MCF 10A (cell line): ENCODE measurements around the gene TTC19. TPM values are rescaled to one million over a fixed set of nuclear protein-coding genes. Genes with fewer than 3 reads are reported as not detected.

Experiments
- BruUV-seq: library from RNA; stranded (reverse); fragments of 400-500 nt; replicated peaks from 2 replicates; lab custom pipeline; 2021; lab: Mats Ljungman, UMichigan
- CTCF ChIA-PET: fragments of 300-600 bp; sonication (Branson Sonifier 250); formaldehyde crosslinking; extraction: SDS; loops from one replicate; lab custom pipeline; 2021; ENCODE audit warnings: antibody characterized with exemption, inconsistent platforms; lab: Yijun Ruan, JAX
- POLR2A ChIA-PET: fragments of 300-600, 350-650 bp; sonication (Branson Sonifier 250); formaldehyde crosslinking; extraction: SDS; loops from one replicate; lab custom pipeline; 2020; ENCODE audit warnings: antibody characterized with exemption, inconsistent platforms; lab: Yijun Ruan, JAX
- DNase-seq: peaks from one replicate; pipeline ENCODE4 v3.0.0-alpha.2; 2018; ENCODE audit not compliant: unreplicated experiment
- H3K27ac Mint-ChIP-seq: one replicate; pipeline ENCODE4 v1.8.0; 2022; ENCODE audit warnings: mild to moderate bottlenecking, low read depth, mixed read lengths; ENCODE audit not compliant: unreplicated experiment
- H3K27me3 Mint-ChIP-seq: one replicate; pipeline ENCODE4 v1.8.0; 2022; ENCODE audit warnings: mixed read lengths; ENCODE audit not compliant: insufficient read depth, unreplicated experiment
- H3K36me3 Mint-ChIP-seq: one replicate; pipeline ENCODE4 v1.8.0; 2022; ENCODE audit warnings: mild to moderate bottlenecking, moderate library complexity, mixed read lengths; ENCODE audit not compliant: insufficient read depth, unreplicated experiment
- H3K4me1 Mint-ChIP-seq: one replicate; pipeline ENCODE4 v1.8.0; 2022; ENCODE audit warnings: mixed read lengths; ENCODE audit not compliant: insufficient read depth, unreplicated experiment
- H3K4me3 Mint-ChIP-seq: one replicate; pipeline ENCODE4 v1.8.0; 2022; ENCODE audit warnings: mild to moderate bottlenecking, moderate library complexity, mixed read lengths; ENCODE audit not compliant: unreplicated experiment
- H3K9me3 Mint-ChIP-seq: one replicate; pipeline ENCODE4 v1.8.0; 2022; ENCODE audit warnings: mixed read lengths; ENCODE audit not compliant: unreplicated experiment
- intact Hi-C: fragments of 100-400 bp; cut with micrococcal nuclease; formaldehyde crosslinking; loops from 2 replicates; pipeline ENCODE4 v1.14.1; 2022
- total RNA-seq: library from RNA; stranded (reverse); gene quantifications from 2 replicates; pipeline ENCODE4 v1.2.3, GENCODE V29; 2022
- TF ChIP-seq, protein P1 (sequence below): fragments of 200-600 bp; IDR thresholded peaks from one replicate; pipeline ENCODE4 v1.8.0; 2022; ENCODE audit warnings: antibody characterized with exemption, mild to moderate bottlenecking; ENCODE audit not compliant: unreplicated experiment

The TTC19 gene
- total RNA-seq, 1 experiment from 2014 or later: 46.7 TPM

DNA sequence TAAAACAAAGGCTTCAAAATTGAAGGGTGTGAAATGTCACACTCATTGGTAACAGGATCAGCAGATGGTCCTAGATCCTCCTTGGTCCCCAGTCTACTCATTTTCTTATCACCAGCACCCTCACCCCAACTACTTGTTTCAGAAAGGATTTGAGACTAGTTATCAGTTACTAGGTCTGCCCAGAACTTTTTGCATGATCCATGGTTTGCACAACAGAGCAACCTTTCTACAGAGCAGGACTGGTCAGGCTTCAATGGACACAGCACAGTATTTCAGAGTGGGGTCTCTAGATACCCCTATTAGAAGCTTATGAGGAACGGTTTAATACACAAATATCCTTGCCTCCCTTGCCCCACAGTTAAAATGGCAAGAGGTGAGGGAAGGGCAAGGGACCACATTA is 25.6 kb downstream of the TTC19 start:
- Mint-ChIP-seq H3K27me3 (no peaks in the 10 kb centered on the region), H3K27ac (no peak overlapping the region), H3K4me3 (no peak overlapping the region), H3K36me3 (peaks cover 98% of the 10 kb centered on the region), H3K4me1 (peaks cover 27% of the 10 kb centered on the region), H3K9me3 (no peaks in the 10 kb centered on the region)
- intact Hi-C loops: no loop called here
- no TSS peak for BruUV-seq
- no peak for DNase-seq
- TF ChIP-seq, protein P1, sequence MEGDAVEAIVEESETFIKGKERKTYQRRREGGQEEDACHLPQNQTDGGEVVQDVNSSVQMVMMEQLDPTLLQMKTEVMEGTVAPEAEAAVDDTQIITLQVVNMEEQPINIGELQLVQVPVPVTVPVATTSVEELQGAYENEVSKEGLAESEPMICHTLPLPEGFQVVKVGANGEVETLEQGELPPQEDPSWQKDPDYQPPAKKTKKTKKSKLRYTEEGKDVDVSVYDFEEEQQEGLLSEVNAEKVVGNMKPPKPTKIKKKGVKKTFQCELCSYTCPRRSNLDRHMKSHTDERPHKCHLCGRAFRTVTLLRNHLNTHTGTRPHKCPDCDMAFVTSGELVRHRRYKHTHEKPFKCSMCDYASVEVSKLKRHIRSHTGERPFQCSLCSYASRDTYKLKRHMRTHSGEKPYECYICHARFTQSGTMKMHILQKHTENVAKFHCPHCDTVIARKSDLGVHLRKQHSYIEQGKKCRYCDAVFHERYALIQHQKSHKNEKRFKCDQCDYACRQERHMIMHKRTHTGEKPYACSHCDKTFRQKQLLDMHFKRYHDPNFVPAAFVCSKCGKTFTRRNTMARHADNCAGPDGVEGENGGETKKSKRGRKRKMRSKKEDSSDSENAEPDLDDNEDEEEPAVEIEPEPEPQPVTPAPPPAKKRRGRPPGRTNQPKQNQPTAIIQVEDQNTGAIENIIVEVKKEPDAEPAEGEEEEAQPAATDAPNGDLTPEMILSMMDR: no peak
- CTCF ChIA-PET: interaction anchor here (0.6 to 1.6 kb wide), 4 partner anchors 12 to 535 kb away, joined by 3 to 5 read pairs (median 4); no protein-coding TSS in a partner anchor
- POLR2A ChIA-PET: interaction anchor here (1.1 kb wide), 1 partner anchor 24 kb away, joined by 5 read pairs; no protein-coding TSS in a partner anchor

DNA sequence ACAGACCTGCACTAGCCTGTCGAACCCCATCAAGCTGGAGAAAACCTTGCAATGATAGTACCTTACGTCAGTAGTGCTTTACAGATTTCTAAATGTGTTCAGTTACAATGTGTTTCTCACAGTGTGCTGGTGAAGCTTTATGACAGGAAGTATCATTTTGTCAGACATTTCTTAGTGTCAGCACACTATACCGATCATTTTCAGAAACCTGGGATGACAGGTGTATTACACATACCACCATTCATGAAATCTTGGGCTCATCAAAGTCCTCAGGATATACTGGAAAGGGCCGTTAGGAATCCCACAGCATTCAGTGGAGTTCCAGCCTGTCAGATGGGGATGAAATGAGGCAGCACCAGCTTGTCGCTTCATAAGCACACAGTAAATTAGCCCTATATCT is 27.3 kb downstream of the TTC19 start:
- CTCF ChIA-PET: interaction anchor here (0.6 to 1.7 kb wide), 2 partner anchors 11 to 14 kb away, joined by 4 to 5 read pairs; no protein-coding TSS in a partner anchor
- POLR2A ChIA-PET: interaction anchor here (0.6 to 1.3 kb wide), 5 partner anchors 9 to 81 kb away, joined by 3 to 9 read pairs (median 4); partner anchors contain the start of gene ZSWIM7
- H3K4me3 Mint-ChIP-seq: no peak overlapping the region
- H3K36me3 Mint-ChIP-seq: peaks cover 96% of the 10 kb centered on the region
- peak overlapping the region; percentile 64 for H3K27ac Mint-ChIP-seq
- peaks cover 22% of the 10 kb centered on the region for H3K4me1 Mint-ChIP-seq
- BruUV-seq: no TSS peak
- intact Hi-C loops: no loop called here
- H3K27me3 Mint-ChIP-seq: no peaks in the 10 kb centered on the region
- no peaks in the 10 kb centered on the region for H3K9me3 Mint-ChIP-seq
- no peak for DNase-seq
- TF ChIP-seq, protein P1: no peak

DNA sequence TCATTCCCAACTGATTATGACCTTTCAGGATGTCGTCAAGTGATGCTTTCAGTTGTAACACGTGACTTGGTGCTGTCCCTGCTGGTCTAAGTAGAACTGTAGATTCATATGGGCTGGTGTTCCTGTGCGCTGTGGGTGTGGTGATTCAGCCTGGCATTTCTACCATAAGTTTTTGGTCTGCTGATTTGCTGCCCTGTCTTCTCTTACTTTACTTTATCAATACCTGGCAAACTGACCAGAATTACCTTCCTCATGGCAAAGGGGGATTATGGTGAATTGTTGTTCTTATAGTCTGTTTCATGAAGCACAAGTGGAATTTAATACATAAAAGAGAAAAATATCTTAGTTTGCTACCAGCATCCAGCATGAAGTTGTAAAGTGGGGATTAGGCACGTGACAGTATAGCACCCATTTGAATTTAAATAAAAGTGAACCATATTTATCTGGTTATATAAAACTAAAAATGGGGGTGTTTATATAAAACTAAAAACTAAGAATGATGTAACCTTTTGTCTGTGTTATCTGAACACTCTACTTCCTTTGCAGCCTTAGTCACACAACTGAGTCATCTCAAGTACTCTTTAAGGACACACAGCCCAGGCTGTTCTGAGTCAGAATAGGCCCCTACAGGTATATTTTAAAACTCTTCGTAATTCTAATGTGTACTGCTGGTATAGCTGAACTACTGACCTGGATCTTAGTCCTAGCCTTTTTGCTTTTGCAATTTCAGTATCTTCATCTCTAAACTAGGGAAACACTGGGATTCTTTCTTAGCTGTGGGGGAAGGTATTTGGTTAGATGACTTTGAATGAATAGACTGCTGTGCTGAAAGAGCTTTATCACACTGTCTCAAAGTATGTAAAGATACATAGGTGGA is 28.3 kb downstream of the TTC19 start:
- ChIA-PET CTCF (interaction anchor here (0.5 to 1.7 kb wide), 2 partner anchors 15 to 22 kb away, joined by 4 to 5 read pairs; no protein-coding TSS in a partner anchor), POLR2A (interaction anchor here (0.6 to 1.4 kb wide), 11 partner anchors 10 to 411 kb away, joined by 3 to 9 read pairs (median 3); partner anchors contain the start of genes TTC19 and ZSWIM7)
- peak; percentile 93 for DNase-seq
- H3K36me3 Mint-ChIP-seq: peaks cover 96% of the 10 kb centered on the region
- no peak overlapping the region for H3K4me3 Mint-ChIP-seq
- TF ChIP-seq, protein P1: no peak
- H3K27ac Mint-ChIP-seq: peak overlapping the region; percentile 64
- H3K27me3 Mint-ChIP-seq: no peaks in the 10 kb centered on the region
- BruUV-seq: TSS peak; percentile 76
- H3K9me3 Mint-ChIP-seq: no peaks in the 10 kb centered on the region
- intact Hi-C loops: no loop called here
- H3K4me1 Mint-ChIP-seq: peaks cover 22% of the 10 kb centered on the region

- Mint-ChIP-seq H3K4me3 (no peak overlapping the region), H3K36me3 (peaks cover 96% of the 10 kb centered on the region), H3K27ac (no peak overlapping the region), H3K9me3 (no peaks in the 10 kb centered on the region), H3K27me3 (no peaks in the 10 kb centered on the region), H3K4me1 (no peaks in the 10 kb centered on the region)
- intact Hi-C loops: no loop called here
- DNase-seq: no peak
- BruUV-seq: no TSS peak
- ChIA-PET CTCF (interaction anchor here (0.6 kb wide), 1 partner anchor 216 kb away, joined by 3 read pairs; no protein-coding TSS in a partner anchor), POLR2A (interaction anchor here (0.9 to 1.4 kb wide), 3 partner anchors 9 to 26 kb away, joined by 3 read pairs; no protein-coding TSS in a partner anchor)
- TF ChIP-seq, protein P1: no peak
These were observed 34.2 kb downstream of the TTC19 start for GRCh38 chr17:16033729-16034349.
